Amniotic epithelial cell (primary cell): ENCODE measurements around the gene DDTL.

Source experiments
- DNase-seq: peaks from one replicate; pipeline ENCODE4 v3.0.0-alpha.2; 2010; ENCODE audit warnings: low read depth

Gene DDTL

DNA sequence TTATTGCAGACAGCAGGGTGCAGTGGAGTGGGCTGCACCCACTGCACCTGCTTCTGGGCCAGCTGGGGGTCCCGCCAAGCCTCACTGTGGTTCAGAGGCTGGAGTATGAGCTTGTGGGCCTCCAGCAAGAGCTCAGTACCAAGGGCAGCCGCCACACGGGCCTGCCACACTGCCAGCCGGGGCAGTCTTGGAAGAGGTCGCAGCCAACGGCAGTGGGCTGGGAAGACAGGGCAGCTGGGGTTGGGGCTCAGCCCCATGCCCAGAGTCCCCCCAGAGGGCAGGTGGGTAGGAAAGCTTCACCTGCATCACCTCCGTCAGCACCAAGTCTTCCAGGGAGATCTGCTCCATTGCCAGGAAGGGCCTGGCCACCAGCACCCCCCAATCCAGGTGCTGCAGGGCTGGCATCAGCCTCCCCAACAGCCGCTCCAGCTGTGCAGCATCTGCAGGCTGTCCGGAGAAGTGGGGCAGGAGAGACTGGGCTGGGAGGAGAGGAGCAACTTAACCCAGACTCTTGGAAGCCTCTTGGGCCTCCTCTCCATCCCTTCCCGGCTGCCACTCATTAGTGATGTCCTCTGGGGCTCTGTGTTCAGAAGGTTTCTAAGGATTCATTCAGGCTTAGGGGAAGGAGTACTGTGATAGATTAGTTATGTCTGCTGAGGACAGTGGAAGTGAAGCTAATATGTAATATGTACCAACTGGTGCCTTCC lies 39.7 kb downstream of the DDTL start:
- no peak for DNase-seq

DNA sequence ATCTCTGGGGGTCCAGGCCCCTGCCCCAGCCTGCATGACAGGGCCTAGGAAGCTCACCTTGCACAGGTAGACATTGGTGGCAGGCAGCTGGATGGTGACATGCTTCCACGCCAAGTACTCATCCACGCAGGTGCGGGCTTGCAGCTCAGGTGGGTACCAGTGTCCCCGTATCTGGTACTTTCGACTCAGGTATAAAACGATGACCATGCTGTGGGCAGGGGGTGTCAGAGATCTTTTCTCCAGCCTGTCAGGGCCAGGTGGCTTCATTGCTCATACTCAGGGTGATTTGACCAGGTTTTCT lies 40.2 kb downstream of the DDTL start:
- DNase-seq: no peak

GRCh38 chr22:24007253-24008021 lies 40.7 kb downstream of the DDTL start:
- no peak for DNase-seq

GRCh38 chr22:24008022-24008283 lies 41.3 kb downstream of the DDTL start:
- no peak for DNase-seq

- DNase-seq: no peak
Measured at GRCh38 chr22:24008381-24009226, 41.9 kb downstream of the DDTL start.

DNA sequence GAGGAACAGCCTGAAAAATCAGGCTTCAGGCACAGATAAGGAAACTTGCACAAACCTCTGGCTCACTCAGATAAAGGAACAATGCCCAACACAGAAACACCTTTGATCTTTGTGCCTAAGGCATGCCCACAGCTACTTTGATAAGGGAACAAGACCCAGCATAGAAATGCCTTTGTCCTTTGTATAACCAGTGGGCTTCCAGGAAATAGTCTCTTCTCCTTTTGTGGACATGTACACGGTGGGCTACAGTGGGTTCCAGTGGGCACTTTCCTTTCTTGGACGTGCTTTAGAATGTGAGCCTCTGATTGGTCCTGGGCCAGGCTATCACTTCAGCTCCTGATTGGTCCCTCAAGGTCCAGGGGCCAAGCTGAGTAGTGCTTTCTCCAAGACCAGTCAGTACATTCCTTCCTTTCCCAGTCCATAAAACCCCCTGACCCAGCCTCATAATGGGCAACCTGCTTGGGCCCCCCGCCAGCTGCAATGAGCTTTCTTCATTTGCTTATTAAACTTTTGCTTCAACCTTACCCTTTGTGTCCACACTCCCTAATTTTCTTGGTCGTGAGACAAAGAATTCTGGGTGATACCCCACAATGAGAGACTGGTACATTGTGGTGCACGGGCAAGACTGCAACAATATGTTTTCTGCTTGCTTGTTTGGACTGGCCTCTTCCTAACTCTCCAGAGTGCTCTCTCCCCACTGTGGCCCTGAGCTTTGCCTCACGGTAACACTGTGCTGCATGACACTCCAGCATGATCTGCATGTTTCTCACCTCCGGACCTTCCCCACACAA lies 42.7 kb downstream of the DDTL start:
- DNase-seq: no peak

DNA sequence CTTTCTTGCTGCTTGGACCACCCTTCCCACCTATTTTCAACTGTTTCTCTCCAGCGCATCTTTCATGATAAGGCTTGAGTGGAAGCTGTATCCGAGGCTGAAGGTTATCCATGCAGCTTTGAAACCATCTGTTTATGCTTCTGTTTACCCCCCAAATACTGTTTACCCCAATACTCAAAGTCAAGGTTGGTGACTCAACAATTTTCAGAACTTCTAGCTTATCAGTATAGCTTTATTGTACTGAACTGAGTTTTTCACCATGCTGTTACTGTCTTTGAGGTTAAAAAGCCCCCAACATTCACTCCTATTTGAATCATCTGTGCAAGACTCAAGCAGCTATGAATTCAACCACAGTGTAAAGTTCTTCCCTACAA lies 43.3 kb downstream of the DDTL start:
- DNase-seq: no peak

DNA sequence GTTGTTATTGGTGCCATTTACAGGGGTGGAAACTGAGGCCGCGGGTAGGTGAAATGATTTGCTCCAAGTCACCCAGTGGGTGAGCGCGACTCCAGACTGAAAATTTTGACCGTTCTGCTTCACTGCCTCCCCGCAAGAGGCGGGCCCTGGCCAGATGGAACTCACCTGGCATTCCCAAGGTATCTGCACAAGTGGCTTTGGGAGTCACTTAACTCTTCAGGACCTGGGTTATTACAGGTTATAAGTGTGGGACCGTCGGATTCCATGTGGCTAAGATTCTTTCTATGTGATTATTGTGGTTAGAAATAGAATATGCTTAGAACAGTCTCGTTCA lies 45.0 kb downstream of the DDTL start:
- DNase-seq: no peak

DNA sequence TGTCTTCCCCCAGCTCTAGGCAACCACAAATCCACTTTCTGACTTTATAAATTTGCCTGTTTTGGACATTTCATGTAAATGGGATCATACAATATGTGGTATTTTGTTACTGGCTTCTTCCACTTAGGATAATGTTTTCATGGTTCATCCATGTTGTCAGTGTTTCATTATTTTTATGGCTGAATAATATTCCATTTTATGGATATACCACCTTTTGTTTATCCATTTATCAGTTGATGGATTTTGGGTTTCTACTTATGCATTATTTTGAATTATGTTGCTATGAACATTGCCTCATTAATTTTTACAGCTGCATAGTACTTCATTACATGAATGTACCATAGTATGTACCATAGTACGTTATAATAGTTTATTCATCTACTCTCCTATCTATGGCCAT lies 49.5 kb downstream of the DDTL start:
- DNase-seq: no peak

DNA sequence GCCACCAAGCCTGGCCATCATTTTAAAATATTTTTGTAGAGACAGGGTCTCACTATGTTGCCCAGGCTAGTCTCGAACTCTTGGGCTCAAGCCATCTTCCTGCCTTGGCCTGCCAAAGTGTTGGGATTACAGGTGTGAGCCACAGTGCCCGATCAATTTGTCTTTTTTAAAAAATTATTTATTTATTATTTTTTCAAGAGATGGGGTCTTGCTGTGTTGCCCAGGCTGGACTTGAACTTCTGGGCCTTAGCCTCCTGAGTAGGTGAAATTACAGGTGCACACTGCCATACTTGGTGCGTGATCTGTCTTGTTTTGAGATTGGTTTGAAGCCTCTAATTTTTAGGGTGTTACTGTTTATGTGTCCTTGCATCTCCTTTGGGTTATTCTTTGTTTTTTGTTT lies 54.6 kb downstream of the DDTL start:
- DNase-seq: no peak
